Measurements from ENCODE around the gene ZRANB3. TPM values are rescaled to one million over a fixed set of nuclear protein-coding genes. Genes with fewer than 3 reads are reported as not detected.

The ZRANB3 gene
- total RNA-seq (2014; rRNA removed; shearing (Covaris generic)): 2.5 and 3.3 TPM in 2 replicates

DNA sequence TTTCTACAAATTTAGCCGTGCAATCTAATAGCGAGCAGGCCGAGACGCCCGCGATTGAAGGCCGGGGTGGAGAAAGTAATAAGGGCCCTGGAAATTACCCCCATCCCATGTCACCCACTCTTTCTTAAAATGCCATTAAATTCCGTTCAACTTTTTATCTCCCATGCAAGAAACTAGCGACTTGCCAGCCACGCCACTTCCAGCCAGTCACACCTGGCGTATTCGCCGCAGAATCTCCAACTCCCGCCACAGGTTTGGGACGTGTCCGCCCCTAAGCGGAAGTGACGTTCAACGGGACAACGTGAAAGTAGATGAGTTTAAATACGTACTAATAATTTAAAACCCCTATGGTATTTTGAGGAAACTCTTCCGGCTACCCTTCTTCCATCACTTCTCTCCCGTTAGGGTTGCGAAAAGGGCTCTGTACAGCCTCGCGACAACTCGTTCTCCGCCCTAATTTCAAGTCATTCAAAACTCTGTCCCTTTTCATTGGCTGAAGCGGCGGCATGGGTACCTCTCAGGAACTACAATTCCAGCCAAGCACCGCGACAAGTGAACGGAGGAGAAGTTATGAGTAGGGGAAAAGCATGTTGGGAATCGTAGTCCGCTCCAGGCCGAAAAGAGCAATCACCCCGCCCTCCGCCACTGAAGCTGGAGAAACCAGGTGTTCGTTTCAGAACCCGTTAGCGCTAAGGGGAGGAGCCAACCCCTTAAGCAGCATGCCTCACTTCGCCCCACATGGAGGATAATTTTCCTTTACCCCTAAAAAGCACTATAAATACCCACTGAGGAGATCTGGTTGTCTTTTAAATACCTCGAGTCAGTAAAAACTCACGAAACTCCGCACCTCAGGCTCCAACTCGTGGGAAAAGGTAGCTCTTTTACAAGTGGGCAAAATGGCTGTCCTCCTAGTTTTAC lies at the start of gene ZRANB3:
Gene ZRANB3, minus strand, starts transcription at position 906 of the 918 bp plus-strand sequence.

DNA sequence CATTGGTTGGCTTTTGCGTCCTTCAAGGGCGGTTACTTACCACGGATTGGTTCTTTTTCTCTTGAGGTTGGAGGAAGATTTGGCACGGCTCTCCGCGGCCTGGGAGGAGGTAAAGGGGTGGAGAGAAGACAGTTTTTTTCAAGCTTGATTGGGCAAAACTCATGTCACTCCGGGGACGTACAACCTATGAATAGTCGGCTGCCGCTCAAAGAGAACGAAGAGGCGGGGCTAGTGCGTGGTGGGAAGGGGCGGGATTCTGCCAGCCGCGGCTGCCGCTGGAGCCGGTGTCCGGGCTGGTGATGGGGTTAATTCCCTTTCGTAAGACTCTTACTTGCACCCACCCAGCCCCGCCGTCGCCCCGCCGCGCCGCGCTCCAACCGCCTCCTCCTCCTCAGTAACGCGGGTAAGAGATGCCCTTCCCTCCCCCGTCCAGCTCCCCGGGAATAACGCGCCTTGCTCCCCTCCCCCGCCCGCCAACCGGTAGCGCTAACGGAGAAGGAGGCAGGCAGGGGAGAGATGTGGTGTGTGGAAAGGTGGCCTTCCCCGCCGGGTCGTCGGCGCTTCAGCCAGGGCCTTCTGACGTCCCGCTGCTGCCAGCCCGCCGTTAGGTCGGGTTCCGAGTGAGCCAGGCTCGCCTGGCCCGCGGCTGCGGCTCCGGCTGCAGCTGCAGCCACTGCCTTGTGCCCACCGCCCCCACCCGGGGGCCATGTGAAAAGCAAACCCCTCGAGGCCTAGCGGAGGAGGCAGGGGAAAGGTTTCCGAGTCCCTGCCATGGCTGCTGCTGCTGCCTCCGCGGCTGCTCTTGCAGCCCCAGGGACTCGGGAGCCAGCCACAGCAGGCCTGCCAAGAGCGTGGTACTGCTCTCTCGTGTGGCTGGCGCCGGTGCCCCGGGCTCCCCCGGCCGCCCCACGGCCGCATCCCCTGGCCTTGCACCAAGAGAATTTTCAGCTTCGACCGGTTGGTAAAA lies 496 bp upstream of the ZRANB3 start, which contains the start of gene R3HDM1:
Gene R3HDM1, plus strand, starts transcription at position 254 of the 967 bp plus-strand sequence. CDS start 73,362 bp downstream, outside the sequence.

Small RNA genes within 50 kb of the gene (small RNA-seq; reads per million reads assigned to genes)
- not detected for gene SNORA40B

Other genes starting within 250 kb of the ZRANB3 start
- 8.5 and 8.9 TPM in 2 replicates for gene R3HDM1, start 266 bp upstream of the ZRANB3 start, total RNA-seq (2014; rRNA removed; shearing (Covaris generic))
- gene UBXN4, start 210.6 kb upstream of the ZRANB3 start, total RNA-seq (2014; rRNA removed; shearing (Covaris generic)): 31.1 and 33.2 TPM in 2 replicates

All from A375 (cell line).